Stimulated activated CD8-positive, alpha-beta memory T cell treated with anti-CD3 and anti-CD28 coated beads, Interleukin-4, amount 100 ng/mL, for 1 hour (primary cell): ENCODE results near the gene INPPL1.

Experiments used
- DNase-seq, 2 donors: peaks; one replicate each; pipeline ENCODE4 v3.0.0-alpha.2; 2020; ENCODE audit warnings: low read depth in 2 of 2, low spot score in 1 of 2

INPPL1 gene

DNA sequence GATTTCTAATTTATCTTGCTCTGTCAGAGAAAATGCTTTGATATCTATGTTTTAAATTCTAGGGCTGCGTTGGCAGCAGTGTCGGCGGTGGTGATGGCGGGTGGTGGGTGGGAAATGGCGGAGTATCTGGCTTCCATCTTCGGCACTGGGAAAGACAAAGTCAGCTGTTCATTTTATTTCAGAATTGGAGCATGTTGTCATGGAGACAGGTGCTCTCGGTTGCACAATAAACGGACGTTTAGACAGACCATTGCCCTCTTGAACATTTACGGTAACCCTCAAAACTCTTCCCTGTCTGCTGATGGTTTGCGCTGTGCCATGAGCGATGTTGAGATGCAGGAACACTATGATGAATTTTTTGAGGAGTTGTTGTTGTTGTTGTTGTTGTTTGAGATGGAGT lies 55.5 kb downstream of the INPPL1 start:
- no peak for DNase-seq

GRCh38 chr11:72280726-72281315 lies 56.3 kb downstream of the INPPL1 start:
- DNase-seq: no peak

DNA sequence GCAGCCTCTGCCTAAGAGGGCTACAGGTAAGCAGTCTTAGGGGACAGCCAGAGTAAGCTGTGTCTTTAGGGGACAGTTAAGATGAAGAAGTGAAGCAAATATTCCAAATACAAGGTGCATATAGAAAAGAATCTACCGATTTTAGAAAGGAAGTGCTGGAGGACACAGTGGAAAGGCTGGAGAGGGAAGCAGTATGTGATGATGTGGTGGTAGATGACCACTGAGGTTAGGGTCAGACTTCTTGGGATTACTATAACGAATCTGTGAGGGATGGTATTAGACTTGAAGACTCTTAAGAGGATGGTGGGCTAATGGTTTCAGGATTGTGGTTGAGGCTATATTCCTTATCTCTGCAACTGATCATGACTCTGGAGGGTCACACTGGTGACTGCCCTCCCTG lies 59.4 kb downstream of the INPPL1 start:
- no peak for DNase-seq

- no peak for DNase-seq
These were observed 62.7 kb downstream of the INPPL1 start for GRCh38 chr11:72287293-72287692.
